ENCODE data around the gene KDM4C. TPM values are rescaled to one million over a fixed set of nuclear protein-coding genes. Genes with fewer than 3 reads are reported as not detected.
"Not testable (repeated sequence)": the region's sequence is repeated elsewhere in the genome, so short reads cannot be mapped to it uniquely, and the experiment has no call there.

Gene KDM4C
- 10 to 100 TPM in 8 of 10 donors, 1 to 10 TPM in 2; 8.6 to 21.4 (median 11.4) TPM for polyA plus RNA-seq (ENCODE audit: insufficient read length in 10 of 10)
- long read RNA-seq, donor 1: 0 reads
- long read RNA-seq, donor 2: 0 reads
- long read RNA-seq, donor 3, partial matches to known transcripts: 5 of 5 reads
- long read RNA-seq, donor 3, other reads (novel, unspliced or antisense): 0 of 5 reads
- long read RNA-seq, donor 4: 0 reads
- long read RNA-seq, donor 5, full-length matches to known transcripts: 1 of 1 reads
- long read RNA-seq, donor 5, partial matches to known transcripts: 0 of 1 reads
- long read RNA-seq, donor 5, other reads (novel, unspliced or antisense): 0 of 1 reads
- long read RNA-seq, donor 6, full-length matches to known transcripts: 1 of 1 reads
- long read RNA-seq, donor 6, partial matches to known transcripts: 0 of 1 reads
- long read RNA-seq, donor 6, other reads (novel, unspliced or antisense): 0 of 1 reads
- long read RNA-seq, donor 7: 0 reads
- long read RNA-seq, donor 8: 0 reads
- long read RNA-seq, donor 9: 0 reads

- peak; percentile 96 to 99 (median 98) for DNase-seq
These were observed at the start of gene KDM4C for GRCh38 chr9:6757456-6758247. TSS of gene KDM4C (plus strand) at chr9:6757973. CDS start at chr9:6792989, 35,016 bp downstream.

GRCh38 chr9:6708732-6709131 lies 49.0 kb upstream of the KDM4C start:
- no peak for DNase-seq

GRCh38 chr9:6711403-6711802 lies 46.4 kb upstream of the KDM4C start:
- DNase-seq: no peak

GRCh38 chr9:6712041-6712440 lies 45.7 kb upstream of the KDM4C start:
- DNase-seq: no peak

DNA sequence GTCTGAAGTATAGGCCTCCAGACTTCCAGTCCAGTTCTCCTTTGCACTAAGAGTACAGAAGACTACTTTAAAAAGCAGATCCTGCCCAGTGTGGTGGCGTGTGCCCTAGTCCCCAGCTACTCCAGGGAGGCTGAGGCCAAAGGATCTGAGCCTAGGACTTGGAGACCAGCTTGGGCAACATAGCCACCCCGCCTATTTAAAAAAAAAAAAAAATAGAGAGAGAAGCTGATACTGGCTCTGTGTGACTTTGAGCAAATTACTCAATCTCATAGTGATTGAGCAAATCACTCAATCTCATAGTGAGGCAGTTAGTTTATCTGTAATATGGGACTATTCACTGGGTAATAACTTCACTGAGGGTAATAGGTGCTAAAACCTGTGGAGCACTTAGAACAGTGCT lies 43.6 kb upstream of the KDM4C start:
- DNase-seq: no peak

GRCh38 chr9:6715153-6715754 lies 42.5 kb upstream of the KDM4C start:
- not testable (repeated sequence) for DNase-seq

- peak in 1 of 3 donors; percentile 57 for DNase-seq
These were observed 41.8 kb upstream of the KDM4C start for GRCh38 chr9:6715755-6716643.

- DNase-seq: no peak
These were observed 41.0 kb upstream of the KDM4C start for GRCh38 chr9:6716766-6717165.

- no peak for DNase-seq
These were observed 33.8 kb upstream of the KDM4C start for GRCh38 chr9:6723881-6724420.

GRCh38 chr9:6733257-6733656 lies 24.5 kb upstream of the KDM4C start:
- no peak for DNase-seq

DNA sequence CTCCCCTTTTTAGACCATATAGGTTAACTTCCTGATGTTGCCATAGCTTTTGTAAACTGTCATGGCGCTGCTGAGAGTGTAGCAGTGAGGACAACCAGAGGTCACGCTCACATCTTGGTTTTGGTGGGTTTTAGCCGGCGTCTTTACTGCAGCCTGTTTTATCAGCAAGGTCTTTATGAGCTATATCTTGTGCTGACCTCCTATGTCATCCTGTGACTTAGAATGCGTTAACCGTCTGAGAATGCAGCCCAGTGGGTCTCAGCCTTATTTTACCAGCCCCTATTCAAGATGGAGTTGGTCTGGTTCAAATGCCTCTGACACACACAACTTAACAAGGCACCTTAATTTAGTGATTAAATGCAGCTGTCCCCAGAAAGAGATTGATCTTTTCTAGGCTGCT lies 23.9 kb upstream of the KDM4C start:
- no peak for DNase-seq

GRCh38 chr9:6735422-6735821 lies 22.4 kb upstream of the KDM4C start:
- DNase-seq: no peak

DNA sequence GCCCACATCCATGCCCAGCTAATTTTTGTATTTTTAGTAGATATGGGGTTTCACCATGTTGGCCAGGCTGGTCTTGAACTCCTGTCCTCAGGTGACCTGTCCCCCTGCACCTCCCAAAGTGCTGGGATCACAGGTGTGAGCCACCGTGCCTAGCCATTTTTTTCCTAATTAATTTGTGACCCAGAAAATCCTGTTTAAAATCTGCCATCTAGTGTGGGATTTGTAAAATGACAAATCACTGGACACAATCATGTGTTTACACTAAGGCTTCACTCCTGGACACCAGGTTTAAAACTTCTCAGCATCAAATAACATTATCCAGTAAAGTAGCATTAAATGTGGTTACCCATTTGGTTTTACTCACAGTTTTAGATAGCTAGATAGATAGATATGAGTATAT lies 18.6 kb upstream of the KDM4C start:
- no peak for DNase-seq

GRCh38 chr9:6748861-6749260 lies 8.9 kb upstream of the KDM4C start:
- not testable (repeated sequence) for DNase-seq

GRCh38 chr9:6754861-6755260 lies 2.9 kb upstream of the KDM4C start:
- DNase-seq: not testable (repeated sequence)

GRCh38 chr9:6757132-6757455 lies 679 bp upstream of the KDM4C start:
- DNase-seq: peak in 1 of 3 donors; percentile 52

GRCh38 chr9:6758248-6758497 lies 400 bp downstream of the KDM4C start:
- DNase-seq: no peak

DNA sequence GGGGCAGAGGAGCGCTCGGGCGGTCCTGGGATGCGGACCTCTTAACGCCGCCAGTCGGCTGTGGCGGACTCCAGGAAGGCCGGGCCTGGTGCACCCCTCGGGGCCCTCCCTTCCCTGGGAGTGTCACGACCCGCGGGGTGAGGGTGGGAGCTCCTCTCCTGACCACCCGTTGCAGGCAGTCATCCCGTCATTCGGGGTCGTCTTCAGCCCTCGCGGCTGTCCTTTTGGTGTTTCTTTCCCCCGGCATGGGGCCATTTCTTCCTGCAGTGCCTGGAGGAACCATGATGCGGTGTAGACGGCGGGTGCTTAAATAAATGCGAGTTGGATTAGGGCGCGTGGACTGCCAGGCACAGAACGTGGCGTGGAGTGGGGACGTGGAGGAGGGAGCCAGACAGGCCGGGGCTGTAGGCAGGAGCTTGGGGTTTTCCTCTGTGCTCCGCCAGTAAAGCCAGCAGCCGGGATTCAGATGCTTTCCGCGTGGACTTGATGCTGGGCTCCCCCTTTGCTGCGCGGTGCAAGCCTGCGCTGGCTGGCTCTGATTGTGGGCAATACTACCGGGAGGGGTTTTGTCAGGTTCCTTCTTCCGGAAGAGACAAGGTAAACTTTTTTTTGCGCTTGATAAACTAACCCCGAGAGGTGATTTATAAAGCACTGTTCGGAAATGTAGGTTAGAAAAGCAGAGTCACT lies 868 bp downstream of the KDM4C start:
- DNase-seq: peak; percentile 38 to 86 (median 59)

DNA sequence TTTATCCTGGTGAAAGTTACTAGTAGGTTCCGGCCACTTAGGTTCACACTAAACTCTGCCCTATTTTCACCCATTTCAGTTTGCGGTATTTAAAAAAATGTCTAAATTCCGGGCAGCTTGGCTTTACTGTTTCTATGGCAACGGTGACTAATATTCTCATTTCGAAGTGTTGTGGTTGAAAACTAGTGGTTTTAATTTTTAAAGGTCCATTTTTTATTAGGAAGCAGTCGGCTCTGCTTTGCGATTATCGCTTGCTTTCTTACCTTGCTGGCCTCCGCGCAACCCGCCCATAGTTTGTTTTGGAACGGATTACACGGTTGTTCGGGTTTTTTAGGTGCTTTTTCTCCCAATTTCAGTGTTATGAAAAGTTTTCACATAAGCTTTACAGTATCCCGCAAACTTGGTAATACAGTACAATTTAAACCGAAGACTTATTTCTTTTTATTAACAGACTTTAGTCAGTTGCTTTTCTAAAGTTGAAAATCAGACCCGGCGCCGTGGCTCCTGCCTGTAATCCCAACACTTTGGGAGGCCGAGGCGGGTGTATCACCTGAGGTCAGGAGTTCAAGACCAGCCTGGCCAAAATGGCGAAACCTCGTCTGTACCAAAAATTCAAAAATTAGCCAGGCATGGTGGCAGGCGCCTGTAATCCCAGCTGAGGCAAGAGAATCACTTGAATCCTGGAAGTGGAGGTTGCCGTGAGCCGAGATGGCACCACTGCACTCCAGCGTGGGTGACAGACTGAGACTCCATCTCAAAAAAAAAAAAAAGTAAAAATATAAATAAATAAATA lies 1.6 kb downstream of the KDM4C start:
- DNase-seq: peak in 2 of 3 donors; percentile 33 to 66

GRCh38 chr9:6761306-6761705 lies 3.5 kb downstream of the KDM4C start:
- DNase-seq: no peak

Measured in muscle of back (tissue), 13 donors.